HG02938 (cell line): Measurements from ENCODE around the gene DZANK1.
A peak's percentile ranks its signal among the peaks of the same experiment; 100 is the strongest.
"Not testable (repeated sequence)": the region's sequence is repeated elsewhere in the genome, so short reads cannot be mapped to it uniquely, and the experiment has no call there.

Experiments
- ATAC-seq: cut with Tn5 transposase; IDR thresholded peaks from one replicate; pipeline ENCODE4 v1.9.1; 2021; ENCODE audit warnings: mild to moderate bottlenecking, moderate library complexity; ENCODE audit not compliant: unreplicated experiment

Gene DZANK1

GRCh38 chr20:18466894-18467730 lies at the start of gene DZANK1, which contains the start of gene POLR3F:
DZANK1 (minus strand) TSS chr20:18467030; CDS start chr20:18465358, 1,672 bp downstream.
POLR3F (plus strand) TSS chr20:18467390; CDS start chr20:18467507, 117 bp downstream.
- peak; percentile 92 for ATAC-seq

- no peak for ATAC-seq
Measured at GRCh38 chr20:18515973-18516372, 49.1 kb upstream of the DZANK1 start.

- ATAC-seq, result no peak
Measured at GRCh38 chr20:18514127-18514526, 47.3 kb upstream of the DZANK1 start.

- ATAC-seq, result no peak
Measured at GRCh38 chr20:18513208-18513607, 46.4 kb upstream of the DZANK1 start.

GRCh38 chr20:18511571-18511970 lies 44.7 kb upstream of the DZANK1 start:
- ATAC-seq, result no peak

GRCh38 chr20:18507218-18508191 lies 40.7 kb upstream of the DZANK1 start, which contains the start of gene SEC23B:
SEC23B (plus strand) TSS chr20:18507940; CDS start chr20:18510836, 2,896 bp downstream.
- peak; percentile 91 for ATAC-seq

- no peak for ATAC-seq
Measured at GRCh38 chr20:18506744-18507143, 39.9 kb upstream of the DZANK1 start.

- no peak for ATAC-seq
Measured at GRCh38 chr20:18504479-18505060, 37.7 kb upstream of the DZANK1 start.

GRCh38 chr20:18501672-18502071 lies 34.8 kb upstream of the DZANK1 start:
- ATAC-seq, result not testable (repeated sequence)

- ATAC-seq, result no peak
Measured at GRCh38 chr20:18497603-18498002, 30.8 kb upstream of the DZANK1 start.

- peak; percentile 95 for ATAC-seq
Measured at GRCh38 chr20:18496740-18497592, 30.1 kb upstream of the DZANK1 start, which contains the start of gene RBBP9. RBBP9 (minus strand) TSS chr20:18497225; CDS start chr20:18497167, 58 bp downstream.

GRCh38 chr20:18496042-18496441 lies 29.2 kb upstream of the DZANK1 start:
- ATAC-seq, result no peak

- ATAC-seq, result no peak
Measured at GRCh38 chr20:18488301-18488700, 21.5 kb upstream of the DZANK1 start.

GRCh38 chr20:18481596-18481995 lies 14.8 kb upstream of the DZANK1 start:
- ATAC-seq, result no peak

GRCh38 chr20:18477821-18478220 lies 11.0 kb upstream of the DZANK1 start:
- ATAC-seq, result no peak

GRCh38 chr20:18477218-18477617 lies 10.4 kb upstream of the DZANK1 start:
- ATAC-seq, result no peak

- ATAC-seq, result peak; percentile 20
Measured at GRCh38 chr20:18466574-18466893, 296 bp downstream of the DZANK1 start.

GRCh38 chr20:18465536-18466200 lies 1.2 kb downstream of the DZANK1 start:
- ATAC-seq, result no peak

- ATAC-seq, result no peak
Measured at GRCh38 chr20:18456600-18456999, 10.2 kb downstream of the DZANK1 start.
